HG02759 (cell line): ENCODE data around the gene EDIL3.

Experiments used
- ATAC-seq: cut with Tn5 transposase; IDR thresholded peaks from one replicate; pipeline ENCODE4 v1.9.1; 2021; ENCODE audit warnings: mild to moderate bottlenecking, moderate library complexity; ENCODE audit not compliant: unreplicated experiment

Gene EDIL3

DNA sequence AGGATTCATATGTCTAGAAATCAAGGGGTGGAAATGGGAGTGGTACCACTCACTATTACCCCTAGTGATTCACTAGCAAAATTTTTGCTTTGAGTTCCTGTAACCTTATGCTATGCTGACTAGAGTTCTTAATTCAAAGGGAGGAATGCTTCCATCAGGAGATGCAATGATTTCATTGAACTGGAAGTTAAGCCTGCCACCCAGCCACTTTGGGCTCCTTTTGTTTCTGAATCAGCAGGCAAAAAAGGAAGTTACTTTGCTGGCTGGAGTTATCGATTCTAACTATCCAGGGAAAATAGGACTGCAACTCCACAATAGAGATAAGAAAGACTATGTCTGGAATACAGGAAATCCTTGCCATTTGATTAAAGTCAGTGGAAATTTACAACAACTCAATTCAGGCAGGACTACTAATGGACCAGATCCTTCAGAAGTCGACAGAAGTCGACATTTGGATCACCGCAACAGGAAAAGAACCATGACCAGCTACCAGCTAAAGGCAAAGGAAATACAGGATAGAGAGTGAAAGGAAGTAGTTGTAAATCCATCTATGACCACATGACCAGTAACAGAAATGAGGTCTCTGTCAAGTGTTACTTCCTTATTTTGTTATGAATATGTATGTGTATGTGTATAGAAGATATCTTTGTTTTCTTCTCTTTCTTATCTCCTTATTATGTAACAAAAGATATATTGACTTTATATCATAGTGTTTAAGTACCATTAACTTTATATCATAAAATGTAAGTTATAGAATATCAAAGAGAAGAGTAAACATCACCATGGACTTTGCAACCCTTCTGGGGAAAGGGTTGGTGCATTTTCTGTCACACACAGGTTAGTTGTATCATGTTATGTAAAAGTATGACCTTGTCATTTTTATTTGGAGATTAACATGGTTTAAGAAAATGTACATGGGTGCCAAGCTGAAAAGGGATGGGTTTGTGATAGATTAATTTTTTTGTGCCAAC lies 465.3 kb downstream of the EDIL3 start:
- no peak for ATAC-seq

DNA sequence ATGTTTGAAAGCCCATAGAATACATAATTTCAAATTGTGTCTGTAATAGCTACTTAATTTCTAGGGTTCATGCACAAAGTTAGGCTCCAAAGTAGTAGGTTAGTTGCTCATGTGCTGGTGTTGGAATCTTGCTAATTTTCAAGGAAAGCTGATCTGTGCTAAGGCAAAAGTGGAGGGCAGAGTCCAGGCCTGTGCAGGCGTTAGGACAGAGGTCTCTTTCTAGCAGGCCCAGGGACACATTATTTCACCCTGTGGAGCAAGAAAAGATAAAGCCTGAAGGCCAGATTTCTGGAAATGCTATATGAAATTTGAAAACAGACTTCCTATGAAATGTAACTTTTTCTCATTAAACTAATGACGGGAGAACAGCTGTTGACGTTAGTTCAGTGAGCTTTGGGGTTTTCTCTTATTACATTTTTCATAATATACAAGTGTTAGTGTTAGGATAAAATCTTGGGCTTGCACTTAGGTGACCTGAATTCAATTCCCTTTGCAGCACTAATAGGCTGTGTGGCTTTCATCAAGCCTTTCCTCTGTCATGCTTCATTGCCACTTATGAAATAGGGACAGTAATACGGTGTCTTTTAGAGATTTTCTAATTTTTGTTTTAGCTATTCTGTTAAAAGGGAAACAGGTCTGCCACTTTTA lies 467.3 kb downstream of the EDIL3 start:
- no peak for ATAC-seq

DNA sequence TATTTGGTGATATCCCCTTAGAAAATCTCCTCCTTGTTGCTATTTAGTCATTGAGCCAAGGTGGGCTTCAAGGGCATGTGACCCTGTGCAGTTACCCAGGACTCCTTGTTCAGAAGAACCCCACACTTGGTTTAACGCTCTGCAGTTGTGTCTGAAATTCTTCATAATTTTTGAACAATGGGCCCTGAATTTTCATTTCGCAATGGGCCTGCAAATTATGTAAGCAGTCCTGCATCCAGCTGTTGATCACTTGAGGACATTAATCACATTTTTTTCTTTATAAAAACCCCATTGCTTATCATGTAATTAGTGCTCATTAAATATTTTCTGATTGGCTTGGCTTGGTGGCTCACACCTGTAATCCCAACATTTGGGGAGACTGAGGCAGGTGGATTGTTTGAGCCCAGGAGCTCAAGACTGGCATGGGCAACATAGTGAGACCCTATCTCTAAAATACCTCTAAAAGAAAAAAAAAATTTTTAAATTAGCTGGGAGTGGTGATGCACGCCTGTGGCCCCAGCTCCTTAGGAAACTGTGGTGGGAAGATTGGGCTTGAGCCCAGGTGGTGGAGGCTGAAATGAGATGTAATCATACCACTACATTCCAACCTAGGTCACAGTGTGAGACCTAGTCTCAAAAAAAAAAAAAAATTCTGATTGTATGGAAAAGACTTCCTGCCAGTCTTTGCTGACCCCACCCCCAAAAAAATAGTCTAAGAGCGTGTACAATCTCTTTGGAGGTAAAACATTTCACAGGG lies 469.8 kb downstream of the EDIL3 start:
- no peak for ATAC-seq

DNA sequence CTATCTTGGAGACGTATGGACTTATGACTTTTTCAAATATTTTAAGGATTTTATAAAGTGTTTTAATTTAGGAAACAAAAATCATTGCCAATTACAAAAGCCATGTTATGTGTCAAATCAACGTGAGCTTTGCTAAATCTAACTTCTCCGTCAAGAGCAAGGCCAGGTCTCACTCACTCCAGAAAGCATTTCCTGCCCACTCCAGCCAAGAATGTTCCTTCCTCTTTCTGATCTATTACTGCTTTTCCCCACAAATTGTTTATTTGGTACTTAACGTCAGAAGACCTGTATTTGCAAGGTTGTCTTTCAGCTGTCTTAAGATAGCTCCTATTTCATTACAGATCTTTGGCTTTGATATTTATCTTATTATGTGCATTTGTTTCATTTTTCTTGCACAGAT lies 470.5 kb downstream of the EDIL3 start:
- ATAC-seq = no peak

DNA sequence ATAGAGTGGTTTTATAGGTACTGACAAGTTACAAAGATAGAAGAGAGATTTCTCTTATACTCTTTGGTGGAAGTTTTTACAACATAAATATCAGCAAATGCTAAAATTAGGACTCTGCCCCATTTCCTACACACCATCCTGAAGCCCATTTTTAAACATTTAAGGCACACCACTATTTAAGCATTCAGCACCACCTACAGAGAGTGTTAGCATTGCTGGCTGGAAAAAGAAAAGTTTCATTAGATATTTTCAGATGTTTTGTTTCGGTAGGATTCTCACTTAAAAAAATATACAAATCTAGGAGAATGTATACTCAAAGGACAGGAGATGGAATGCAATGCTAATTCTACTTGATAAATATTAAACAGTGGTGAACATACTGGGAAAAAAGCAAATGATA lies 471.1 kb downstream of the EDIL3 start:
- no peak for ATAC-seq

DNA sequence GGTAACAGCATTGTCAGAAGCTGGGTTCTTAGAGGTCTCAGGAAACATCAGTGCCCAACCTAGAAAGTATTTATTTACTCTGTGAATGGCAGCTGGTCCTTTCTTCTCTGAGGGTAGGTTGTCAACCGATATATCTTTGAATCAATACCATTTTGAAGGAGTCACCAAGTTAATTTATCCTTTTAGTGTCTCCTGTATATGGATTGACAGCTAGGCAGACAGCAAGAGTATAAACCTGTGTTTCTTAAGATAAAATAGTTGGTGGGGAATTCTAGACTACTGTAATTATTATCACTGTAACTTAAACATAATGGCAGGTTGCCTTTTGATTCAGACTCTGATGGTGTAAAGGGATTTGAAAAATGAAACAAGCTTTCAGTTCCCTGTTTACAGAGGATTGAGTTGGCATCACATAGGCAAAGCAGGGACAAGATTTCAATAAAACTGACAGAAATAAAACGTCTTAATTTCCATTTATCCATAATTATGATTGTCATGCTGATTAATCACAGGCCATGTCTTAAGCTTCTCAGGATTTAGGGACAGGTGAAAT lies 473.2 kb downstream of the EDIL3 start:
- no peak for ATAC-seq

DNA sequence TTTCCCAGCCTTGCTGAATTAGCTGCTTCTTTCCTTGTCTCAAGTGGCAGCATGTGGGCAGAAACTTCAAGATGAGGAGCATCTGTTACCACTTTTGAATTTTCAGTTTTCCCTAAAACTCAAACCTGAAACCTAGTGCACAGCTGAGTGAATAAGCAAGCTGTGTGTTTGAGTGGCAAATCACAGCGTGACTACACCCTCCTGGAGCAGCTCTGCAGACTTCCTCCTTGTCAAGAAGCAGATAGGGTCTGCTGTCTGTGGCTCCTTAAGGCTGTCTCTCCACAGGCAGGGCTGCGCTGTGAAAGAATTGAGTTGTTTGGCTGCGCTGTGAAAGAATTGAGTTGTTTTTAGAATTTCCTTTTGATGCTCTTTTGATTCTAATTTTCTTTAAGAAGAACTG lies 484.4 kb downstream of the EDIL3 start:
- no peak for ATAC-seq

DNA sequence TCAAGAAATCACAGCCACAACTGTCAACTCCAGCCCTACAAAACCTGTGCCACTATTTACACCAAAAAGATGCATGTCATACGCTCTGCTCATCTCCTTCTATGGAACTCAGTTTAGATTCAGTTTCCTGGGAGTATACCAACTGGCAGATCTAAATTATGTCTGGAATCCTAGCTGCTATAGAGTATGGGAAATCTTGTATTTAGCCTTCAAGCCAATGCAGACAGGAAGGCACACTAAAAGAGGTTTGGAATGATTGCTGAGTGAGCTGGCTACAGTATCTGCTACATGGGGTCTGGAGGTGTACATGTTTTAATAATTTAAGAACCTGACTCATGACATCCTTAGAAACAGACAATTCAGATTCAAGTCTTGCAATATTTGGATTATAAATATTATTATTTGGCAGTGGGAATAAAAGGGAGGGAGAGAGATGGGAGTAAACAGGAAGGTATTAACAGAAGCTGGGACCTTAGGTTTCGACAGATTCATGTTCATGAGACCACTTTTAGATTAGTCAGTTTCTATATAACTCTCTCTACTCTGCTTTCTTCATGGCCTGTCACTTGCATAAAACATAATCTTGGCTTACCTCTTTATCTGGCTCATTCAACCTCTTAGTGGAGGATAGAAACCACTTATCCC lies 485.2 kb downstream of the EDIL3 start:
- ATAC-seq = no peak

DNA sequence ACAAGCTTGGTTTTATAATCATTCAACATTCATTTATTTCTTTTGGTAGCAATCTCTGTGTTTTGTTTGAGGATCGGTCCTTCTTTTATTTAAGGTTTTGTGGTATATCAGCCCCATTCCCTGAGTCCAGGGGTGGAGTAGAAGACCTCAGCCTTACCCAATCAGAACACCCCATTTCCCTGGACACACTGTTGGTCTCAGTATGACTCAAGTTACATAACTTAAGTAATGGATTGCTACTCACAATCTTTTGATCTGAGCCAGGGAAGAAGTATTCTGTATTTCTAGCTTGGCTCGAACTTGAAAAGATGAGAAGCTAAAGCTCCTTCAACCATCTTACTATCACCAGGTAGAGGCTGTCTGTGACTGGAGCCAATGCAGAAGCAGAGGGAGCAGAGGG lies 488.8 kb downstream of the EDIL3 start:
- no peak for ATAC-seq

DNA sequence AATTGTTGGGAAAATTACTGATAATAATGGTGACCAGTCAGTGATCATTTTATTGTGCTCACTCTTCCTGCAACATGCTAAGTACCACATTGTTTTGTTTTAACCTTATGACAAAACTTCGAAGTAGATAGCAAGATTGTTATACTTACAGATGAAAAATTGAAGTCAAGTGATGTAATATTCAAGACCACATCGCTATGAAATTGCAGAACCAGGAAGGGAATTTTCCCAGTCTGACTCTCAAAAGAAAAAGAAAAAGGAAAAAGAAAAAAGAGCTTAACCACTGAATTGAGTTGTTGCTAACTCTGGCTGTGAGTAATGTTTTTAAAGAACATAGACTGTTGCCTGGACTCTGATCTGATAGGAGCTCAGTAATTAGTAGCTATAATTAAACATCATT lies 493.4 kb downstream of the EDIL3 start:
- ATAC-seq = no peak
